Lung (tissue), 12 donors: ENCODE results near the gene SLC10A7. TPM values are rescaled to one million over a fixed set of nuclear protein-coding genes. Genes with fewer than 3 reads are reported as not detected.

ENCODE experiments used
- ATAC-seq: fragments of 200-7000 bp; cut with Tn5 transposase; one replicate; pipeline ENCODE4 v1.9.1; 2020; ENCODE audit warnings: moderate number of reproducible peaks; ENCODE audit not compliant: insufficient read depth, low FRiP score
- DNase-seq, 3 donors: peaks; one replicate each; pipeline ENCODE4 v3.0.0-alpha.2; 2013 to 2017
- H3K27ac ChIP-seq, 2 donors: one replicate each; pipeline ENCODE4 v1.5.1; 2013; ENCODE audit warnings: mild to moderate bottlenecking in 2 of 2, moderate library complexity in 2 of 2, control low read depth in 1 of 2, inconsistent platforms in 1 of 2, low read depth in 1 of 2, low read length in 1 of 2
- H3K27me3 ChIP-seq, 3 donors: one replicate each; pipeline ENCODE4 v1.5.1; 2013; ENCODE audit warnings: low read length in 2 of 3; ENCODE audit not compliant: control insufficient read depth in 3 of 3, insufficient read depth in 3 of 3
- H3K36me3 ChIP-seq, 4 donors: one replicate each; pipeline ENCODE4 v1.5.1; 2013; ENCODE audit warnings: low read length in 4 of 4, mild to moderate bottlenecking in 1 of 4, moderate library complexity in 1 of 4; ENCODE audit not compliant: control insufficient read depth in 4 of 4, insufficient read depth in 4 of 4
- H3K4me1 ChIP-seq, 5 donors: one replicate each; pipeline ENCODE4 v1.5.1; 2013; ENCODE audit warnings: low read length in 5 of 5, mild to moderate bottlenecking in 2 of 5, moderate library complexity in 1 of 5; ENCODE audit not compliant: control insufficient read depth in 5 of 5, insufficient read depth in 5 of 5
- H3K4me3 ChIP-seq: one replicate; pipeline ENCODE4 v1.5.1; 2013; ENCODE audit warnings: mild to moderate bottlenecking, control low read depth, moderate library complexity
- H3K9ac ChIP-seq, 2 donors: one replicate each; pipeline ENCODE4 v1.5.1; 2013; ENCODE audit warnings: low read length in 2 of 2, control low read depth in 1 of 2; ENCODE audit not compliant: insufficient read depth in 1 of 2
- H3K9me3 ChIP-seq, 4 donors: one replicate each; pipeline ENCODE4 v1.5.1; 2013; ENCODE audit warnings: low read length in 3 of 4, mild to moderate bottlenecking in 1 of 4, moderate library complexity in 1 of 4; ENCODE audit not compliant: control insufficient read depth in 4 of 4, insufficient read depth in 3 of 4
- WGBS, 2 donors: extraction: QIAGEN DNeasy Blood & Tissue Kit; methylation state at CpG; one replicate each; pipeline ENCODE4 v1.1.7; 2013; 5-methylcytosine and 5-hydroxymethylcytosine counted together
- polyA plus RNA-seq, 2 donors: library from polyadenylated mRNA; stranded (reverse); fragments of 200-250 nt; gene quantifications; one replicate each; pipeline ENCODE4 v1.2.1, GENCODE V29; 2013
- total RNA-seq, 2 donors: library from RNA; depleted of rRNA in 1 of 2; stranded (reverse); fragments of >200 nt in 1 of 2; gene quantifications; one replicate each; pipeline ENCODE4 v1.2.1, GENCODE V29; 2014 to 2021
- TF ChIP-seq, protein P1 (sequence below): IDR thresholded peaks from 2 replicates; pipeline ENCODE4 v1.5.1; 2012; ENCODE audit warnings: mild to moderate bottlenecking; ENCODE audit errors: control extremely low read depth, extremely low read depth
- donor health status: control.
- donor health status: control.
- donor health status: Bipolar disorder and iron deficiency.
- donor health status: healthy.
- donor health status: DM: yes; HTN: yes; CAD: no.

SLC10A7 gene
- total and polyA plus RNA-seq, 4 donors, result 3.2 to 33.4 (median 13.3) TPM

DNA sequence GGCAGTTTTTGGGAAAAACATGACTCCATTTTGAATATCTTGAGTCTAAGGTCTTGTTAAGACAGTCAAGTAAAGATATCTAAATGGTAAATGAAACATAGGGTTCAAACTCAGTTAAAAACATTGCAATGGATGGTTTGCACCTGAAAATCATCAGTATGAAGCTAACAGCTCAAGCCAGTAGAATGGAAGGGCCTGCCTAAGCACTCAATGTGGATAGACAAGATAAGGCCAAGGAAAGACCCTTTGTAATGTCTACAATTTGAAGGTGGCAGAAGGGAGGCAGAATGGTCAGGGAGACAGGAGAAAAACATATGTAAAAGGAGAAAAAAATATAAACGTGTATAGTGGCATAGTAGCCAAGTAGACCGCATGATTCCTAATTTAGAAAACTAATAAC, 229.2 kb downstream of the SLC10A7 start:
- Histone ChIP-seq H3K9me3 (no peaks in the 10 kb centered on the region), H3K9ac (no peak overlapping the region), H3K4me1 (no peaks in the 10 kb centered on the region), H3K36me3 (no peaks in the 10 kb centered on the region), H3K27me3 (no peaks in the 10 kb centered on the region), H3K4me3 (no peak overlapping the region), H3K27ac (no peak overlapping the region)
- TF ChIP-seq, protein P1, sequence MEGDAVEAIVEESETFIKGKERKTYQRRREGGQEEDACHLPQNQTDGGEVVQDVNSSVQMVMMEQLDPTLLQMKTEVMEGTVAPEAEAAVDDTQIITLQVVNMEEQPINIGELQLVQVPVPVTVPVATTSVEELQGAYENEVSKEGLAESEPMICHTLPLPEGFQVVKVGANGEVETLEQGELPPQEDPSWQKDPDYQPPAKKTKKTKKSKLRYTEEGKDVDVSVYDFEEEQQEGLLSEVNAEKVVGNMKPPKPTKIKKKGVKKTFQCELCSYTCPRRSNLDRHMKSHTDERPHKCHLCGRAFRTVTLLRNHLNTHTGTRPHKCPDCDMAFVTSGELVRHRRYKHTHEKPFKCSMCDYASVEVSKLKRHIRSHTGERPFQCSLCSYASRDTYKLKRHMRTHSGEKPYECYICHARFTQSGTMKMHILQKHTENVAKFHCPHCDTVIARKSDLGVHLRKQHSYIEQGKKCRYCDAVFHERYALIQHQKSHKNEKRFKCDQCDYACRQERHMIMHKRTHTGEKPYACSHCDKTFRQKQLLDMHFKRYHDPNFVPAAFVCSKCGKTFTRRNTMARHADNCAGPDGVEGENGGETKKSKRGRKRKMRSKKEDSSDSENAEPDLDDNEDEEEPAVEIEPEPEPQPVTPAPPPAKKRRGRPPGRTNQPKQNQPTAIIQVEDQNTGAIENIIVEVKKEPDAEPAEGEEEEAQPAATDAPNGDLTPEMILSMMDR, result no peak
- 45 to 46% methylated on average over 2 of the region's 2 CpGs for WGBS, 2 donors
- DNase-seq, result no peak
- no peak for ATAC-seq

GRCh38 chr4:146291313-146291712, 230.4 kb downstream of the SLC10A7 start:
- ATAC-seq, result no peak

DNA sequence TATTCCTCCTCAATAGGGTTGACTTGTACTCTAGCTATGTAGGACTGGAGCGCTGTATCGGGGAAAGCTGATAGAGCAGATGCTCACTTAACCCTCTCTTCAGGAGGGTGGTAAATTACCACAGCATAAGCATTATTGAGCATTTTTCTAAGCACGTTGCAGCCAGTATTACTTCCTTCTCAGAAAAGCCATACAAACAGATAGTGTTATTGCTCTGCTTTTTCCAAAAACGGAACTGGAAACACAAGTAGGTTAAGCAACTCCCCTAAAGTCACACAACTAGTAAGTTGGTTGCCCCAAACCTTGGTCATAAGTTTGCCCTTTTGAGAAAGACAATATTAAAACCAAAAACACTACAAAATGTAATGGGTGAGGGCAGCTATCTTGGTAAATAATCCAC, 233.5 kb downstream of the SLC10A7 start:
- TF ChIP-seq, protein P1, result no peak
- H3K27ac ChIP-seq, result no peak overlapping the region
- no peak for DNase-seq
- no peak overlapping the region for H3K4me3 ChIP-seq
- H3K27me3 ChIP-seq, result no peaks in the 10 kb centered on the region
- no peak overlapping the region for H3K9ac ChIP-seq
- peaks cover 0 to 7% (median 0%) of the 10 kb centered on the region in 5 donors for H3K4me1 ChIP-seq
- ATAC-seq, result no peak
- no peaks in the 10 kb centered on the region for H3K9me3 ChIP-seq
- H3K36me3 ChIP-seq, result peaks cover 0 to 8% (median 4%) of the 10 kb centered on the region in 4 donors
- WGBS, 2 donors, result 42 to 59% methylated on average over 4 of the region's 4 CpGs

More at GRCh38 chr4:146291313-146291712, 230.4 kb downstream of the SLC10A7 start:
- TF ChIP-seq, protein P1, result no peak
- H3K27me3 ChIP-seq, result no peaks in the 10 kb centered on the region
- no peak overlapping the region for H3K9ac ChIP-seq
- peaks cover 0 to 4% (median 4%) of the 10 kb centered on the region in 4 donors for H3K36me3 ChIP-seq
- H3K9me3 ChIP-seq, result no peaks in the 10 kb centered on the region
- H3K4me3 ChIP-seq, result no peak overlapping the region
- WGBS, 2 donors, result 99 to 100% methylated on average over 1 of the region's 1 CpG
- no peaks in the 10 kb centered on the region for H3K4me1 ChIP-seq
- DNase-seq, result no peak
- no peak overlapping the region for H3K27ac ChIP-seq

DNA sequence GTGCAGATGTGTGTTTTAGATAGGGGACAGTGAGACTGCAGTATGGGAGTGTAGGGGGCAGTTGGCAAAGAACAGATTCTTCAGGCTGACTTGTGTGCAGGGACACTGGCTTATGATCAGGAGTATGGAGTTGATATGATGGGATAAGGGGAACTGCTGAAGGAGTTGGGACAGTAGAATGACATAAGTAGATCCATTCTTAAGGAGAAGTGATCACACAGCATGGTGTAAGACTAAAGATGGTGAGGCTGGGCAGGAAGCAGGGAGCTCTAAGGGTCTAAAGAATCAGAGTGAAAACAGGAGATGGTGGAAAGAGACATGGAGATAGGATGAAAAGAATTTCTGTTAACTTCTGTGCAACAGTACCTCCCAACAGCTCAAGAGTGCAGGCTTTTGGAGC, 236.7 kb downstream of the SLC10A7 start:
- ATAC-seq (peak; percentile 27), DNase-seq (no peak)
- peaks cover 0 to 9% (median 0%) of the 10 kb centered on the region in 5 donors for H3K4me1 ChIP-seq
- no peaks in the 10 kb centered on the region for H3K27me3 ChIP-seq
- no peaks in the 10 kb centered on the region for H3K9me3 ChIP-seq
- no peak overlapping the region for H3K27ac ChIP-seq
- peaks cover 0 to 8% (median 4%) of the 10 kb centered on the region in 4 donors for H3K36me3 ChIP-seq
- H3K9ac ChIP-seq, result no peak overlapping the region
- no peak overlapping the region for H3K4me3 ChIP-seq
- TF ChIP-seq, protein P1, result no peak
